DMS79 (cell line): ENCODE data around the gene C3.
"Not testable (repeated sequence)": the region's sequence is repeated elsewhere in the genome, so short reads cannot be mapped to it uniquely, and the experiment has no call there.

Experiments used
- DNase-seq: peaks from one replicate; lab custom pipeline; 2025; lab: John Stamatoyannopoulos, UW

C3 gene

DNA sequence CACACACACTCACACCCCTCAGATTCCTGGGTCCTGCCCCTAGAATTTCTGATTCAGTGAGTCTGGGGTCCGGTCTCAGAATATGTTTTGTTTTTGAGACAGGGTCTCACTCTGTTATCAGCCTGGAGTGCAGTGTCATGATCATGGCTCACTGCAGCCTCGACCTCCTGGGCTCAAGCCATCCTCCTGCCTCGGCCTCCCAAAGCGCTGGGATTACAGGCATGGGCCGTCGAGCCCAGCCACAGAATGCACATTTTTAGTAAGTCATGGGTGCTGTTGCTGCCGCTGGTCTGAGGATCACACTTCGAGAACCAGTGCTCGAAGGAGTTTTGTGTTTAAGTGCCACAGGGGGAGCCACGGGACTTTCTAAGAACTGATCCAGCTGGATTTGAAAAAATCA lies 28.4 kb downstream of the C3 start:
- DNase-seq = no peak

- no peak for DNase-seq
Observed at GRCh38 chr19:6691342-6691741, 29.1 kb downstream of the C3 start.

- DNase-seq = no peak
Observed at GRCh38 chr19:6690160-6690885, 30.1 kb downstream of the C3 start.

GRCh38 chr19:6687114-6687513 lies 33.3 kb downstream of the C3 start:
- no peak for DNase-seq

GRCh38 chr19:6686628-6686975 lies 33.8 kb downstream of the C3 start:
- no peak for DNase-seq

DNA sequence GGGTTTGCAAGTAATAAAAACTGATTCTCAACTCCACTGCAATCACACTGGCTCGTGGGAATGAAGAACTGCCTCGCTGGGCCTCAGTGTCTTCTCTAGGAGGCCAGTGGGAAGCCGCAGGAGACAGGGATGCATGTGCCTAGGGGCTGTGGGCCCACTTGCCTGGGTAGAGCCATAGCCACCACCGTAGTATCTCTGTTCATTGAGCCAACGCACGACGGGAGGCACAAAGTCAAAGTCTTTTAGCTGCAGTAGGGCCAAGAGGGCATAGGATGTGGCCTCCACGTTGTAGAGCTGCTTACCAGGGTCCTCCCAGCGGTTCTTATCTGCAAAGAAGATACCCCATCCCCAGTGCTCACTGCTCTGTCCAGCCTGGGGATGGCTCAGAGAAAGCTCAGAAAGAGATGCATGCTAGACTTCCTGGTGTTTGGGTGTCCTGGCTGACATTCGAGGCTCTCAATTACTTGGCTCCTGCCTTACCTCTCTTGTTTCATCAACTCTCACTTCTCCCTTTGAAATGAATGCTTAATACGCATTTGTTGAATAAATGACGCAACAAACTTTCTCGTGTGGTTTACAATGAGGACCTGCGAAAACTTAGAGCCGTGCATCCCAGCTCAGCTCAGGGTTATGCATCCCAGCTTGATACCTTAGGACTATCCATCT lies 34.4 kb downstream of the C3 start:
- DNase-seq = no peak

DNA sequence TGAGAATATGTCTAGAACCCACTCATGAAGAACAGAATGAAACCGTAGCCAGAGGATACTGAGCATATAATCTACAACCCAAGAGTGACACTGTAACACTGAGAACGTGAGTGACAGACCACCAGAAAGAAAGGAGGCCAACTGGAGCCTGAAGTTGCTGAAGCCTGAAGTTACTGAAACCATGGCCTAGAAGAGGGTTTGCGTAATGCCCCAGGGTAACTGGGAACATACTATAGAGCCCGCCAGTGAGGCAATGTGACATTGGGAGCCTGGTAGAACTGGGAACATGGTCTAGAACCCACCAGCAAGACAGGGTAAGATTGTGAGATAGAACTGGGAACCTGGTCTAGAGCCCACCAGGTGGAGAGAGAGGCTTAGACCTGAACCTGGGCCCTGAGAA lies 35.0 kb downstream of the C3 start:
- no peak for DNase-seq

- no peak for DNase-seq
Observed at GRCh38 chr19:6683971-6684370, 36.5 kb downstream of the C3 start.

- no peak for DNase-seq
Observed at GRCh38 chr19:6682607-6683128, 37.8 kb downstream of the C3 start.

- no peak for DNase-seq
Observed at GRCh38 chr19:6680141-6680540, 40.3 kb downstream of the C3 start.

DNA sequence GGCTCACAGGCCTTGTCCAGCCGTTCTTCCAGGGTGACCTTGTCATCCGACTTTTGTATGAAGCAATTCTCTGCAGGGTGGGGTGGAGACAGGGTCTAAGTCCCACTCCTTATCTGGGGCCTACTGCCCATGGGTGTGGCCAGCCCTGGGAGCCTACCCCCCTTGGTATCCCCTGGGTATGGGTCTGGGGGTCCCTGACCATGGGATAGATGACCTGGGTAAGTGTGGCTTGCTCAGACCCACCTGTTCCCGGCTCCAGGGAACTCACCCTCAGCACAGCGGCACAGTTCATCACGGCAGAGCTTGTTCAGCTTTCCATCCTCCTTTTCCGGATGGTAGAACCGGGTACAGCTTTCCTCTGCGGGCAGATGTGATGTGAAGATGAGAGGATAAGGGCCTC lies 41.3 kb downstream of the C3 start:
- DNase-seq = no peak

- DNase-seq = no peak
Observed at GRCh38 chr19:6678690-6679109, 41.8 kb downstream of the C3 start.

- no peak for DNase-seq
Observed at GRCh38 chr19:6677883-6678689, 42.4 kb downstream of the C3 start.

- no peak for DNase-seq
Observed at GRCh38 chr19:6677495-6677882, 43.0 kb downstream of the C3 start.

DNA sequence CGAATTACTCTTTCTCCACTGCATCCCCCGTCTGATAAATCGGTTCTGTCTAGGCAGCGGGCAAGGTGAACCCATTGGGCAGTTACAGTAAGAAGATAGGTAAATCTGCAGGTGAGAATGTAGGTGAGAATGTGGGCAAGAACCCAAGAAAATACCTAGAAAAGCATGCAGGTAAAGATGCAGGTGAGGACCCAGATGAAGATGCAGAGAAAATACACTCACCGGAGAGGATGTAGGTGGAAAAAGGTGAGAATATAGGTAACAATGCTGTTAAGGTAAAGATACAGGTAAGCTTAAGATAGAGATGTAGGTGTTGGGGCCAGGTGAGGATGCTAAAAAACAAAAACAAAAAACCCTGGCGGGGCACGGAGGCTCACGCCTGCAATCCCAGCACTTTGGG lies 44.2 kb downstream of the C3 start:
- DNase-seq = no peak

DNA sequence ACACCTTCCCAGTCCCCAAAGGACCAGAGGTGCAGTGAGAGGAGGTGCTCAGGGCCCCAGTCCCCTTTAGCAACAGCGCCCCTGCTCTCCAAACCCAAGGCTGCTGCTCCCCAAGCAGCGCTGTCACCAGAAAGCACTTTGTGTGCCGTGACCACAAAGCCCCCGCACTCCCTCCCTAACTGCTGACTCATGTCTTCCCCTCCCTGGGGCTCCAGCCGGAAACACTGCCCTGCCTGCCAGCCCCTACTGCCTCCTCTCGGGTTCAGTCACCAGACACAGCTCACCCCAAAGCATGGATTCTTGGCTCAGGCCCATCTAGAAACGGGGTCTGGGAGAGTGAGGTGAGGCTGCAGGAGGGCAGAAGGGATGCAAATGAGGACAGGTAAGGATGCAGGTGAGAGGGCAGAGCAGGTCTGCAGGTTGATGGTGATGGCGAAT lies 45.6 kb downstream of the C3 start:
- no peak for DNase-seq

DNA sequence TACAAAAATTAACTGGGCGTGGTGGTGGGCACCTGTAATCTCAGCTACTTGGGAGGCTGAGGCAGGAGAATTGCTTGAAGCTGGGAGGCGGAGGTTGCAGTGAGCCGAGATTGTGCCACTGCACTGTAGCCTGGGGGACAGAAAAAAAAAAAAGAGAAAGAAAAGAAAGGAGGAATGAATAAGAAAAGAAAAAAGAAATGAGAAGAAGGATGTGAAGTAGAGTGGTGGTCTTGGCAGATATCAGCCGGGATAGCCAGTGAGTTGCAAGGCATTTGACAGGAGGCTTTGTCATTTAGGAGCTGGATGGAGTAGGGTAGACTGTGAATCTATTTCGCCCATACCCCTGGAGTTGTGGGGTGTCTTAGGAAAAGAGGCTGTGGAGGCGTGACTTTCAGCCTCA lies 46.0 kb downstream of the C3 start:
- DNase-seq = not testable (repeated sequence)

DNA sequence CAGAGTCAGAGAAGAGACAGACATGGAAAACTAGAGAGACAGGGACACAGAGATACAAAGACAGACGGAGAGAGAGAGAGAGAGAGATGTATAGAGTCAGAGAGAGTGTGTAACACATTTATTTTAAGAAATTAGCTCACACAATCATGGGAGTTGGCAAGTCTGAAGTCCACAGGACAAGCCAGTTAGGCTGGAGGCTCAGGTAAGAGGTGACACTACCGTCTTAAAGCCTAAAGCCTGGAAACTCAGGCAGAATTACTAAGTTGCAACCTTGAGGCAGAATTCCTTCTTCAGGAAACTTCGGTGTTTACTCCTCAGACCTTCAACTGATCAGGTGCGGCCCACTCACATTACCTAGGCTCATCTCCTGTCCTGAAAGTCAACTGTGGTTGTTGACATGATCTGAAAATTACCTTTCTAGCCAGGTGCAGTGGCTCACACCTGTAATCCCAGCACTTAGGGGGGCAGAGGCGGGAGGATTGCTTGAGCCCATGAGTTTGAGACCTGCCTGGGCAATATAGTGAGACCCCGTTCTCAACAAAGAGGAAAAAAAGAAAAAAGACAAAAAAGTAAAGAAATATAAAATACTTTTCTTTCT lies 47.7 kb downstream of the C3 start:
- DNase-seq = no peak

DNA sequence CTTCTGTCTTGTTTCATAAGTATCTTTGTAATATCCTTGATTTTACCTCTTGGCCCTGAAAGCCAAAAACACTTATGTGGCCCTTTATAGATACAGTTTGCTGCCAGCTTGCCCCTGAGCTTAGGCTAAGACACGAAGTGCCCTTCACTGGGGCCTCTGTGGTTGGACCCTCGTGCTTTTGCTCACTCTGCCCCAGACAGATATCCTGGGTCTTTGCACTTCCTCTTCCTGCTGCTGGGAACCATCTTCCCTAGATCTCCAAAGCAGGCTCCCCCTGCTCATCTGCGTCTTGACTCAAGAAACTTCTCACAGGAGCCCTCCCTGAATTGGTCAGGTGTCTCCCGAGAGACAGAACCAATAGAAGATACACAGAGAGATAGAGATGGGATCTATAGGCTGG lies 48.5 kb downstream of the C3 start:
- DNase-seq = no peak

DNA sequence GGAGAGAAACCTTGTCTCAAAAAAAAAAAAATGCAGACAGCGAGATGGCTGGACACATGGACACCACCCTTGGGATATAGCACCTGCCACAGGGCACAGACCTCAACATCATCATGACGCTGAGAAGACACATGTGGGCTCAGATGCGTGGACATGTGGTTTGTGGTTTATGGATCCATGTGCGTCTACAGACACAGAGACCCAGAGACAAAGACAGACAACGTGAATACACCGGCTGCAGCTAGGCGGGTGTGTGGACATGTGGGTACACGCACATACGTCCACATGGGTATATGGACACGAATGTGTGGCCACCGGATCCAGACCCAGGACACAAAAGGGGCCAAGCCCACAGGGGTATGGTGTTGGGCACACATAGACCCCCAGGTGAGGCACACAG lies 51.8 kb downstream of the C3 start:
- DNase-seq = no peak

DNA sequence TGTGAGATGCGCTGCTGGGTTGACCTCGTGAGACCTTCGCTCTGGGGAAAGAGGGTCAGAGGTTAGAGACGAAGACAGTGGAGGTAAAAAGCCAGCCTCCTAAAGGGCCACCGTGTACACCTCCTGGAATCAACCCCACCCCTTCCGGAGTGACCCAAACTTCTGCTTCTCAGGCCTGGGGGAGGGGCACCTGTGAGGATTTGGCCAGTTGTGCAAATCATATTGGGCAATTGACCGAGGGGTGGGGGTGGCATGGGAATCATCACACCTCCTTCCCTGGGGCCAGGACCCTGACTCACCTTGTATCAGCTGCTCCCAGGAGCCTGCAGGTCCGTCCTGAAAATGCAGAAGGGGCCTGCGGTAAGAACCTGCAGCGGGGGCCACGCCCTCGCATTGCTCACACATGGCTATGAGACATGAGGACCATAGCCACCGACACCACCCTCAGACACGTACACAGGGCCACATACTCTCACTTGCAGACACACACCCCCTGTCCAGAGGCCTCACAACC lies 53.3 kb downstream of the C3 start:
- no peak for DNase-seq

DNA sequence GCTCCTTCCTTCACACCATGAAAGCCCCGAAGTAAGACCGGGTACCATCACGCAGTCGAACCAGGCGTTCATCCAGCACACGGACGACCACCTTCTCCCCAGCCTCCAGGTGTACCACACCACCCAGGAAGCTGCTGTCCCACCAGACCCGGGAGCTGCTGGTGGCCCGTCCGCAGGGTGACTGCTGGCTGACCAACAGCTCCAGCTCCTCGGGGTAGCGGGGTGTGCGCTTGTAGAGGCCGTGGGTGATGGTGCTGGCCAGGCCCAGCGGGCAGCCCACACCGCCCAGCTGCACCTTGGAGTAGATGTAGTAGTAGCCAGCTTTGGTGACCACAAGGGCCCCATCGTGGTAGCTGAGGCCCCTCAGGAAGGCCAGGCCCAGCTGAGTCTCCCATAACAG lies 55.5 kb downstream of the C3 start:
- DNase-seq = no peak
